Body of pancreas (tissue), 4 donors: ENCODE results near the gene CNGA3. TPM values are rescaled to one million over a fixed set of nuclear protein-coding genes. Genes with fewer than 3 reads are reported as not detected.

Experiments
- ATAC-seq: fragments of 150-250 bp; one replicate; pipeline ENCODE4 v1.9.1; 2016
- DNase-seq, 4 donors: peaks; one replicate each; pipeline ENCODE4 v3.0.0-alpha.2; 2019
- H3K27ac ChIP-seq, 4 donors: fragments of 200-600 bp; sonication (generic); 1 replicate in 3 of 4; 2 replicates in 1 of 4; pipeline versions ENCODE4 v1.5.1 to v1.6.1; 2016 to 2019; ENCODE audit warnings: mild to moderate bottlenecking in 1 of 4, mixed read lengths in 1 of 4, moderate library complexity in 1 of 4
- H3K27me3 ChIP-seq, 2 donors: fragments of 200-600 bp; sonication (generic); one replicate each; pipeline ENCODE4 v1.6.0; 2016; ENCODE audit warnings: mild to moderate bottlenecking in 1 of 2
- H3K36me3 ChIP-seq, 2 donors: fragments of 200-600 bp; sonication (generic); replicated peaks in 1 of 2; 2 replicates each; pipeline ENCODE4 v1.5.1; 2016; ENCODE audit warnings: low read depth in 2 of 2; ENCODE audit not compliant: insufficient read depth in 1 of 2
- H3K4me1 ChIP-seq: fragments of 200-600 bp; sonication (generic); one replicate; pipeline ENCODE4 v1.6.0; 2016
- H3K4me3 ChIP-seq, 2 donors: fragments of 200-600 bp; sonication (generic); 1 replicate in 1 of 2; 2 replicates in 1 of 2; pipeline ENCODE4 v1.5.1; 2016 to 2019
- H3K9me3 ChIP-seq, 3 donors: fragments of 200-600 bp; sonication (generic); 1 replicate in 2 of 3; 2 replicates in 1 of 3; pipeline ENCODE4 v1.5.1; 2016
- CTCF ChIP-seq, 7 experiments: fragments of 450-650 bp in 4 of 7; fragments of 200-600 bp in 3 of 7; sonication (generic) in 3 of 7; IDR thresholded peaks; one replicate each; pipeline ENCODE4 v1.5.1; 2016 to 2019; ENCODE audit warnings: antibody characterized with exemption in 7 of 7
- POLR2A ChIP-seq, 3 donors: fragments of 450-650 bp; IDR thresholded peaks; one replicate each; pipeline ENCODE4 v1.6.1; 2016; ENCODE audit warnings: antibody characterized with exemption in 3 of 3, mild to moderate bottlenecking in 2 of 3
- WGBS, 2 donors: methylation state at CpG; one replicate each; pipeline ENCODE4 v1.1.5; 2017; 5-methylcytosine and 5-hydroxymethylcytosine counted together
- intact Hi-C: fragments of 100-400 bp; cut with DNase I; formaldehyde crosslinking; loops from one replicate; pipeline ENCODE4 v1.15.1; 2023
- total RNA-seq, 2 donors: library from RNA; depleted of rRNA; stranded (reverse); fragments of >200 nt; gene quantifications; one replicate each; pipeline ENCODE4 v1.1.0, GENCODE V29; 2016

Gene CNGA3
- total RNA-seq, 2 donors from 2014 or later, result 1.3 TPM; not detected in 1

DNA sequence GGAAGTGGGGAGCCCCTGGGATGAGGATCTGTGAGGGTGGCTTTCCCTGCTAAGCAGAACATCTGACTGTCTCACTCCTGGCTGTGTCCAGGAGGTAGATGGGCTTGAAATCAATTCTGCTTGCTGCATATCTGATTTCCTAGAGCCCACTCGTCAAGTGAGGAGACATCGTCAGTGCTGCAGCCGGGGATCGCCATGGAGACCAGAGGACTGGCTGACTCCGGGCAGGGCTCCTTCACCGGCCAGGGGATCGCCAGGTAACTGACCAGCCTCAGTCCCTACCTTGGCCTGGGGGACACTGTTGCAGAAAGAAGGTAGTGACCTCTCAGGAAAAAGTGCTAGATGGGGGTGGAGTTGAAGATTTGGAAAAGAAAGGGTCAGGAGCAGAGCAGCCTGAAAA, 31.3 kb downstream of the CNGA3 start:
- Histone ChIP-seq H3K9me3 (no peaks in the 10 kb centered on the region), H3K27ac (no peak overlapping the region), H3K27me3 (peaks cover 0 to 4% of the 10 kb centered on the region in 2 donors), H3K4me3 (no peak overlapping the region), H3K36me3 (no peaks in the 10 kb centered on the region), H3K4me1 (peaks cover 8% of the 10 kb centered on the region)
- intact Hi-C loops, result no loop called here
- no peak for ATAC-seq
- no peak for TF ChIP-seq CTCF (IDR thresholded peaks at IDR 0.05)
- no peak for TF ChIP-seq POLR2A (IDR thresholded peaks at IDR 0.05)
- no peak for DNase-seq
- 26 to 41% methylated on average over 6 to 7 of the region's 7 CpGs for WGBS, 2 donors

- H3K27ac ChIP-seq, result no peak overlapping the region
- ATAC-seq, result no peak
- TF ChIP-seq CTCF (IDR thresholded peaks at IDR 0.05) (no peak), POLR2A (IDR thresholded peaks at IDR 0.05) (no peak)
- intact Hi-C loops, result no loop called here
- no peaks in the 10 kb centered on the region for H3K36me3 ChIP-seq
- peaks cover 0 to 4% of the 10 kb centered on the region in 2 donors for H3K27me3 ChIP-seq
- DNase-seq, result no peak
- no peak overlapping the region for H3K4me3 ChIP-seq
- WGBS, 2 donors, result 52 to 53% methylated on average over 6 of the region's 6 CpGs
- no peaks in the 10 kb centered on the region for H3K9me3 ChIP-seq
- H3K4me1 ChIP-seq, result peaks cover 8% of the 10 kb centered on the region
Observed at GRCh38 chr2:98378196-98378595, 31.9 kb downstream of the CNGA3 start.

DNA sequence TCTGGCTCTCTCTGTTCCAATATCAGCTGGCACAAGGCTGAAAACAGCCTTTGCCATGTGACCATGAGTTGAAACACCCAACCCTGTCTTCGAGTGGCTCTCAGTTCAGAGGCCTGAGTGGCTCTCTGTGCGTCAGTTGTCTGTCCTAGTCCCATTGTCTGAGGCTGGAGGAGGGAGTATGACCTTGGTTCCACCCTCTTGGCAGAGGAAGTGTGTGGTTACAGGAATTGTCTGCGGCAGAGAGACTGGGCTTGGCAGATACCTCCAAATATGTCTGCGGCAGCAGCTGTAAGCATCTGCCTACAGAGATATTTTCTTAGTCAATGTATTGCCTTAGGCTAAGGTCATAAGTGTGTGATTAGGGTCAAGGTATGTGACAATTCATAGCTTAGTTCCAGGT, 32.6 kb downstream of the CNGA3 start:
- Histone ChIP-seq H3K36me3 (no peaks in the 10 kb centered on the region), H3K27me3 (peaks cover 0 to 4% of the 10 kb centered on the region in 2 donors), H3K27ac (no peak overlapping the region), H3K9me3 (no peaks in the 10 kb centered on the region), H3K4me1 (peaks cover 8% of the 10 kb centered on the region), H3K4me3 (no peak overlapping the region)
- ATAC-seq (peak; percentile 70), DNase-seq (peak in 3 of 4 donors; percentile 13 to 39 (median 20))
- 38 to 58% methylated on average over 3 to 4 of the region's 4 CpGs for WGBS, 2 donors
- intact Hi-C loops, result no loop called here
- TF ChIP-seq CTCF (IDR thresholded peaks at IDR 0.05) (no peak), POLR2A (IDR thresholded peaks at IDR 0.05) (no peak)

GRCh38 chr2:98379311-98380202, 33.3 kb downstream of the CNGA3 start:
- no peak overlapping the region for H3K27ac ChIP-seq
- 62 to 67% methylated on average over 12 to 14 of the region's 14 CpGs for WGBS, 2 donors
- H3K27me3 ChIP-seq, result peaks cover 0 to 4% of the 10 kb centered on the region in 2 donors
- no peak for TF ChIP-seq POLR2A (IDR thresholded peaks at IDR 0.05)
- no peak for TF ChIP-seq CTCF (IDR thresholded peaks at IDR 0.05)
- H3K36me3 ChIP-seq, result no peaks in the 10 kb centered on the region
- no peaks in the 10 kb centered on the region for H3K9me3 ChIP-seq
- peaks cover 8% of the 10 kb centered on the region for H3K4me1 ChIP-seq
- intact Hi-C loops, result loop anchor here (5.0 to 10.0 kb wide), 2 partner anchors 572 to 645 kb away; no protein-coding TSS in a partner anchor
- DNase-seq, result no peak
- no peak for ATAC-seq
- no peak overlapping the region for H3K4me3 ChIP-seq
